Measurements from ENCODE around the gene MYO7A.

MYO7A gene

GRCh38 chr11:77196961-77197360 is 68.9 kb downstream of the MYO7A start:
- TF ChIP-seq CTCF (IDR thresholded peaks at IDR 0.05; ENCODE audit: borderline replicate concordance, extremely low read depth, low read length, poor library complexity, severe bottlenecking), result no peak
- H3K9ac ChIP-seq (ENCODE audit: low read depth, low read length), result no peak overlapping the region
- H3K27ac ChIP-seq (ENCODE audit: low read length), result no peak overlapping the region
- H3K27me3 ChIP-seq (ENCODE audit: insufficient read depth, low read length, poor library complexity), result no peaks in the 10 kb centered on the region
- H3K9me3 ChIP-seq (ENCODE audit: insufficient read depth, low read length, severe bottlenecking), result no peaks in the 10 kb centered on the region
- no peaks in the 10 kb centered on the region for H3K79me2 ChIP-seq (ENCODE audit: insufficient read depth, low read length)
- no peak overlapping the region for H2AFZ ChIP-seq (ENCODE audit: low read depth, low read length)
- H3K4me2 ChIP-seq (ENCODE audit: insufficient read depth, low read length), result no peak overlapping the region
- DNase-seq (no peak), ATAC-seq (ENCODE audit: insufficient read depth, low read depth) (no peak)
- H3K4me3 ChIP-seq (ENCODE audit: low read depth in 1 of 2, low read length in 2 of 2), result no peak overlapping the region
- H4K20me1 ChIP-seq (ENCODE audit: insufficient read depth, low read length), result no peaks in the 10 kb centered on the region
- no peaks in the 10 kb centered on the region for H3K36me3 ChIP-seq (ENCODE audit: insufficient read depth, low read length)
- no peaks in the 10 kb centered on the region for H3K4me1 ChIP-seq (ENCODE audit: insufficient read depth, low read length)

DNA sequence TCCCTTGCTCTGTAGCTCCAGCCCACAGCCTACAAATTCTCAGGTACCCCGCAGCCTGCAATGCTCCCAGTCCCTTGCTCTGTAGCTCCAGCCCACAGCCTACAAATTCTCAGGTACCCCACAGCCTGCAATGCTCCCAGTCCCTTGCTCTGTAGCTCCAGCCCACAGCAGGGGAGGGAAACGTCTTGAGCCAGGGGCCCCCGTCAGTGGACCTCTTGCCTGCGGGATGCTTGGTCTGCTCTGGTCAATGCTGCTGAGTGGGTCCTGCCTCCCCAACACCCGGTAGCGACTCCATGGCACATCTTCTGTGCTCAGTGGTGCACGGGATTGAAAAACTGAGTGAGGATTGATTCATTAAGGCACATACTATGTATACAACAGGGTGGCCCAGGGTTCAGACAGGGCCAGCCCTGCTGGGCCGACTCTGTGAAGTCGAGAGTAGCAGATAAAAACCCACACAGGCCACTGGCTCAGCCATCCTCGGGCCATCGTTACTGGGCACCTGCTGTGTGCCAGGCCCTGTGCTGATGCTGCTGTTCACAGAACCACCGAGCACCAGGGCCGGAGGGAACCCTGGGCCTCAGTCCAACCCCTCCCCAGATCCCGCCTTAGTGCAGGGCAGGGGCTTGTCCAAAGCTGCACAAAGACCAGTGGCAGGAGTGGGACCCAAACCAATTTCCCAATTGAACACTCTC is 69.7 kb downstream of the MYO7A start:
- Histone ChIP-seq H2AFZ (ENCODE audit: low read depth, low read length) (no peak overlapping the region), H3K4me2 (ENCODE audit: insufficient read depth, low read length) (no peak overlapping the region), H3K79me2 (ENCODE audit: insufficient read depth, low read length) (no peaks in the 10 kb centered on the region), H3K9me3 (ENCODE audit: insufficient read depth, low read length, severe bottlenecking) (no peaks in the 10 kb centered on the region), H3K9ac (ENCODE audit: low read depth, low read length) (no peak overlapping the region), H3K4me1 (ENCODE audit: insufficient read depth, low read length) (no peaks in the 10 kb centered on the region), H3K36me3 (ENCODE audit: insufficient read depth, low read length) (no peaks in the 10 kb centered on the region), H3K27me3 (ENCODE audit: insufficient read depth, low read length, poor library complexity) (no peaks in the 10 kb centered on the region), H4K20me1 (ENCODE audit: insufficient read depth, low read length) (no peaks in the 10 kb centered on the region), H3K4me3 (ENCODE audit: low read depth in 1 of 2, low read length in 2 of 2) (no peak overlapping the region), H3K27ac (ENCODE audit: low read length) (no peak overlapping the region)
- no peak for TF ChIP-seq CTCF (IDR thresholded peaks at IDR 0.05; ENCODE audit: borderline replicate concordance, extremely low read depth, low read length, poor library complexity, severe bottlenecking)
- TF ChIP-seq EZH2 (IDR thresholded peaks at IDR 0.05; ENCODE audit: borderline replicate concordance, low read depth, low read length, severe bottlenecking), result no peak
- no peak for ATAC-seq (ENCODE audit: insufficient read depth, low read depth)
- DNase-seq, result no peak

DNA sequence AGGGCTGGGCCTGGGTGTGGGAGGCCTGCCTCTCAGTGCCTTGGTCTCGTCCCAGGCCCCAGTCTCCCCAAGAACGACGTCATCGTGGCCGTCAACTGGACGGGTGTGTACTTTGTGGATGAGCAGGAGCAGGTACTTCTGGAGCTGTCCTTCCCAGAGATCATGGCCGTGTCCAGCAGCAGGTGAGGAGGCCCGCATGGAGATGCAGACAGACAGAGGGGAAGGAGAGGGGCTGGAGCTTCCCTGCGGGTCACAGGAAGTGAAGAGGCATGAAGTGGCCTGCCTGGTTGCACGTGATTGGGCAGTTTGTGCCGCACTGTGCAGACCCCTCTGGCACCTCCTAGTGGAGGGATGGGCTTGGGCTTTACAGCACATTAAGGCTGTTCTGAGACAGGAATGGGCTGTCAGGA is 70.4 kb downstream of the MYO7A start:
- peak; percentile 57 for DNase-seq
- Histone ChIP-seq H3K27ac (ENCODE audit: low read length) (no peak overlapping the region), H3K9me3 (ENCODE audit: insufficient read depth, low read length, severe bottlenecking) (no peaks in the 10 kb centered on the region), H3K4me1 (ENCODE audit: insufficient read depth, low read length) (no peaks in the 10 kb centered on the region), H3K27me3 (ENCODE audit: insufficient read depth, low read length, poor library complexity) (no peaks in the 10 kb centered on the region), H2AFZ (ENCODE audit: low read depth, low read length) (peak overlapping the region; percentile 14; the same call in 1 of the 2 replicates), H3K36me3 (ENCODE audit: insufficient read depth, low read length) (no peaks in the 10 kb centered on the region), H3K79me2 (ENCODE audit: insufficient read depth, low read length) (no peaks in the 10 kb centered on the region), H3K4me3 (ENCODE audit: low read depth in 1 of 2, low read length in 2 of 2) (no peak overlapping the region), H4K20me1 (ENCODE audit: insufficient read depth, low read length) (no peaks in the 10 kb centered on the region), H3K4me2 (ENCODE audit: insufficient read depth, low read length) (no peak overlapping the region), H3K9ac (ENCODE audit: low read depth, low read length) (no peak overlapping the region)
- peak; percentile 77 for ATAC-seq (ENCODE audit: insufficient read depth, low read depth)
- TF ChIP-seq EZH2 (IDR thresholded peaks at IDR 0.05; ENCODE audit: borderline replicate concordance, low read depth, low read length, severe bottlenecking) (no peak), CTCF (IDR thresholded peaks at IDR 0.05; ENCODE audit: borderline replicate concordance, extremely low read depth, low read length, poor library complexity, severe bottlenecking) (peak; percentile 71)

Measured in DND-41 (cell line).